NB4 (cell line): ENCODE results near the gene UIMC1.

Experiments
- DNase-seq: peaks from one replicate; pipeline ENCODE4 v3.0.0; 2010; ENCODE audit warnings: low read depth
- H3K4me3 ChIP-seq: one replicate; pipeline ENCODE4 v1.5.1; 2011; ENCODE audit warnings: mild to moderate bottlenecking, low read depth, low read length, moderate library complexity
- MYC ChIP-seq: IDR thresholded peaks from 2 replicates; pipeline ENCODE4 v1.6.1; 2011; ENCODE audit warnings: low read depth, low read length
- POLR2A ChIP-seq: IDR thresholded peaks from 2 replicates; pipeline ENCODE4 v1.6.1; 2011; ENCODE audit warnings: mild to moderate bottlenecking; ENCODE audit not compliant: insufficient read length; ENCODE audit errors: extremely low read depth
- TF ChIP-seq, protein P1 (sequence below): IDR thresholded peaks from 2 replicates; pipeline ENCODE4 v1.6.1; 2011; ENCODE audit warnings: low read depth, low read length
- TF ChIP-seq, protein P2 (sequence below): IDR thresholded peaks from one replicate; pipeline ENCODE4 v1.5.1; 2012; ENCODE audit warnings: low read depth, low read length

The UIMC1 gene

DNA sequence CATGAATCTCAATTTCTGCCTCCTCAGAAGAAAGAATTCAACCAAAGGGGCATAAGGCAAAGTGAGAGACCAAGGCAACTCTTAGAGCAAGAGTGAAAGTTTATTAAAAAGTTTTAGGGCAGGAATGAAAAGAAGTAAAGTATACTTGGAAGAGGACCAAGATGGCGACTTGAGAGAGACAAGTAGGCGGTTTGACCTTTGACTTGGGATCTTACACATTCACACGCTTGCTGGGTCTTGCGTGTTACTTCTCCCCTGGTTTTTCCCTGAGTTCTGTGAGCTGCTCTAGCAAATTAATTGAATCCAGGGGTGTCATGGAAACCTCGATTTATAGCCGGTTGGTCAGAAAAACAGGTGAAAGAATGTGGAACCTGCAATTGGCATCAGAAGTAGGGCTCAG is 22.9 kb upstream of the UIMC1 start:
- no peak overlapping the region for H3K4me3 ChIP-seq
- DNase-seq: no peak
- TF ChIP-seq POLR2A: no peak
- TF ChIP-seq, protein P1, sequence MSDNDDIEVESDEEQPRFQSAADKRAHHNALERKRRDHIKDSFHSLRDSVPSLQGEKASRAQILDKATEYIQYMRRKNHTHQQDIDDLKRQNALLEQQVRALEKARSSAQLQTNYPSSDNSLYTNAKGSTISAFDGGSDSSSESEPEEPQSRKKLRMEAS: no peak
- no peak for TF ChIP-seq MYC
- TF ChIP-seq, protein P2, sequence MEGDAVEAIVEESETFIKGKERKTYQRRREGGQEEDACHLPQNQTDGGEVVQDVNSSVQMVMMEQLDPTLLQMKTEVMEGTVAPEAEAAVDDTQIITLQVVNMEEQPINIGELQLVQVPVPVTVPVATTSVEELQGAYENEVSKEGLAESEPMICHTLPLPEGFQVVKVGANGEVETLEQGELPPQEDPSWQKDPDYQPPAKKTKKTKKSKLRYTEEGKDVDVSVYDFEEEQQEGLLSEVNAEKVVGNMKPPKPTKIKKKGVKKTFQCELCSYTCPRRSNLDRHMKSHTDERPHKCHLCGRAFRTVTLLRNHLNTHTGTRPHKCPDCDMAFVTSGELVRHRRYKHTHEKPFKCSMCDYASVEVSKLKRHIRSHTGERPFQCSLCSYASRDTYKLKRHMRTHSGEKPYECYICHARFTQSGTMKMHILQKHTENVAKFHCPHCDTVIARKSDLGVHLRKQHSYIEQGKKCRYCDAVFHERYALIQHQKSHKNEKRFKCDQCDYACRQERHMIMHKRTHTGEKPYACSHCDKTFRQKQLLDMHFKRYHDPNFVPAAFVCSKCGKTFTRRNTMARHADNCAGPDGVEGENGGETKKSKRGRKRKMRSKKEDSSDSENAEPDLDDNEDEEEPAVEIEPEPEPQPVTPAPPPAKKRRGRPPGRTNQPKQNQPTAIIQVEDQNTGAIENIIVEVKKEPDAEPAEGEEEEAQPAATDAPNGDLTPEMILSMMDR: no peak

DNA sequence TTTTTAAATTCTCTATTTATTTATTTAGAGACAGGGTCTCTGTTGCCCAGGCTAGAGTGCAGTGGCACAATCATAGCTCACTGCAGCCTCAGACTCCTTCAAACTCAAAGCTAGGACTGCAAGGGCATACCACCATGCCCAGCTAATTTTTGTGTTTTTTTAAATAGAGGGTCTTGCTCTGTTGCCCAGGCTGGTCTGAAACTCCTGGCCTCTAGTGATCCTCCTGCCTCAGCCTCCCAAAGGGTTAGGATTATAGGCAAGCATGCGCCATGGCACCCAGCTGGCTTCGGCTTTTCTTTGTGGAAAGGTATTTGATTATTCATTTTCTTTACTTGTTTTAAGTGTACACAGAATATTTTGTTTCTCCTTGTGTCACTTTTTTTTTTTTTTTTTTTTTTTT is 21.1 kb upstream of the UIMC1 start:
- no peak for DNase-seq
- TF ChIP-seq MYC (no peak), POLR2A (no peak)
- TF ChIP-seq, protein P2: no peak
- TF ChIP-seq, protein P1: no peak
- H3K4me3 ChIP-seq: no peak overlapping the region

- no peak overlapping the region for H3K4me3 ChIP-seq
- no peak for DNase-seq
- TF ChIP-seq MYC (no peak), POLR2A (no peak)
- TF ChIP-seq, protein P1: no peak
- TF ChIP-seq, protein P2: no peak
Measured at GRCh38 chr5:177025101-177025601, 18.6 kb upstream of the UIMC1 start.

DNA sequence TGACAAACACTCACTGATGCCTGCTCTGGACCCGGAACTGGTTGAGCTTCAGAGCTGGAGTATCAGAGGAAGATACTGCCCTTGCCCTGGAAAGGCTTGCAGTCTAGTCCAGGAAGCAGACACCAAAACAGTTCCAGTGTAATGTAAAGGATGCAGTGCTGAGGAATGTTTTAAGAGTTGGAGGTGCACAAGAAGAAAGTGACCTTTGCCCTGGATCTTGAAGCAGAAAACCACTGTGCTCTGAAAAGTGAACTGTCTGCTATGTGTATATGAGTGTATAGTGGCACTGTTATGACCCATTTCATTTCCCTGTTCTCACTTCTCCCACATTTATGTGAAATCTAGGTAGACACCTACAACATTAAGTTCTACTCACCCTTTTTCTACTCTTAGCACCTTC is 18.0 kb upstream of the UIMC1 start:
- H3K4me3 ChIP-seq: no peak overlapping the region

GRCh38 chr5:177023303-177023664 is 16.7 kb upstream of the UIMC1 start:
- peak; percentile 40 for DNase-seq
- H3K4me3 ChIP-seq: peak overlapping the region; percentile 96
- TF ChIP-seq, protein P1: no peak
- no peak for TF ChIP-seq MYC
- TF ChIP-seq POLR2A: no peak
- TF ChIP-seq, protein P2: no peak

More for the DNA sequence above, 18.0 kb upstream of the UIMC1 start:
- no peak for DNase-seq
- no peak for TF ChIP-seq POLR2A
- no peak for TF ChIP-seq MYC
- TF ChIP-seq, protein P2: no peak
- TF ChIP-seq, protein P1: no peak
